Muscle layer of duodenum (tissue), 2 donors: ENCODE results near the gene RPS19BP1.

Source experiments
- H3K27ac ChIP-seq: one replicate; pipeline ENCODE4 v1.7.0; 2013; ENCODE audit warnings: mild to moderate bottlenecking, low read length
- H3K27me3 ChIP-seq: one replicate; pipeline ENCODE4 v1.7.0; 2013; ENCODE audit warnings: low read depth, mild to moderate bottlenecking, control low read depth, low read length
- H3K36me3 ChIP-seq, 2 donors: one replicate each; pipeline ENCODE4 v1.7.0; 2013; ENCODE audit warnings: low read length in 2 of 2, control low read depth in 1 of 2, mild to moderate bottlenecking in 1 of 2; ENCODE audit not compliant: insufficient read depth in 2 of 2, control insufficient read depth in 1 of 2
- H3K4me1 ChIP-seq, 2 donors: one replicate each; pipeline ENCODE4 v1.7.0; 2013; ENCODE audit warnings: low read length in 2 of 2, mild to moderate bottlenecking in 2 of 2, control low read depth in 1 of 2, moderate library complexity in 1 of 2; ENCODE audit not compliant: insufficient read depth in 2 of 2, control insufficient read depth in 1 of 2
- H3K4me3 ChIP-seq, 2 donors: one replicate each; pipeline ENCODE4 v1.7.0; 2013; ENCODE audit warnings: low read length in 2 of 2, low read depth in 1 of 2, mild to moderate bottlenecking in 1 of 2
- H3K9me3 ChIP-seq, 2 donors: one replicate each; pipeline ENCODE4 v1.7.0; 2013; ENCODE audit warnings: low read length in 2 of 2, control low read depth in 1 of 2, mild to moderate bottlenecking in 1 of 2; ENCODE audit not compliant: control insufficient read depth in 1 of 2
- donor health status: healthy.

RPS19BP1 gene

GRCh38 chr22:39558254-39558727, 25.7 kb upstream of the RPS19BP1 start:
- Histone ChIP-seq H3K27ac (no peak overlapping the region), H3K4me3 (peak overlapping the region in 1 of 2 donors; percentile 6), H3K27me3 (peaks cover 31% of the 10 kb centered on the region), H3K9me3 (no peaks in the 10 kb centered on the region), H3K4me1 (peaks cover 0 to 7% of the 10 kb centered on the region in 2 donors), H3K36me3 (no peaks in the 10 kb centered on the region)

- H3K9me3 ChIP-seq = no peaks in the 10 kb centered on the region
- H3K27me3 ChIP-seq = peaks cover 37% of the 10 kb centered on the region
- H3K4me1 ChIP-seq = peaks cover 0 to 7% of the 10 kb centered on the region in 2 donors
- no peaks in the 10 kb centered on the region for H3K36me3 ChIP-seq
- H3K27ac ChIP-seq = no peak overlapping the region
- H3K4me3 ChIP-seq = peak overlapping the region in 1 of 2 donors; percentile 34
These were observed 24.7 kb upstream of the RPS19BP1 start for GRCh38 chr22:39556970-39557841.

- no peak overlapping the region for H3K4me3 ChIP-seq
- no peaks in the 10 kb centered on the region for H3K9me3 ChIP-seq
- H3K27me3 ChIP-seq = peaks cover 30% of the 10 kb centered on the region
- H3K4me1 ChIP-seq = peaks cover 0 to 7% of the 10 kb centered on the region in 2 donors
- no peak overlapping the region for H3K27ac ChIP-seq
- no peaks in the 10 kb centered on the region for H3K36me3 ChIP-seq
These were observed 21.6 kb upstream of the RPS19BP1 start for GRCh38 chr22:39554151-39554550.

- H3K36me3 ChIP-seq = no peaks in the 10 kb centered on the region
- no peak overlapping the region for H3K27ac ChIP-seq
- H3K4me3 ChIP-seq = no peak overlapping the region
- peaks cover 0 to 5% of the 10 kb centered on the region in 2 donors for H3K4me1 ChIP-seq
- peaks cover 23% of the 10 kb centered on the region for H3K27me3 ChIP-seq
- H3K9me3 ChIP-seq = no peaks in the 10 kb centered on the region
These were observed 20.9 kb upstream of the RPS19BP1 start for GRCh38 chr22:39553429-39553828.

GRCh38 chr22:39547587-39547947, 15.0 kb upstream of the RPS19BP1 start:
- H3K4me3 ChIP-seq = no peak overlapping the region
- H3K27ac ChIP-seq = no peak overlapping the region
- H3K27me3 ChIP-seq = peaks cover 12% of the 10 kb centered on the region

GRCh38 chr22:39546889-39547586, 14.5 kb upstream of the RPS19BP1 start:
- H3K27me3 ChIP-seq = peaks cover 8% of the 10 kb centered on the region
- H3K4me1 ChIP-seq = peaks cover 0 to 5% of the 10 kb centered on the region in 2 donors
- H3K9me3 ChIP-seq = no peaks in the 10 kb centered on the region
- H3K36me3 ChIP-seq = no peaks in the 10 kb centered on the region
- H3K4me3 ChIP-seq = no peak overlapping the region
- H3K27ac ChIP-seq = no peak overlapping the region

More at GRCh38 chr22:39547587-39547947, 15.0 kb upstream of the RPS19BP1 start:
- Histone ChIP-seq H3K4me1 (peaks cover 0 to 5% of the 10 kb centered on the region in 2 donors), H3K36me3 (no peaks in the 10 kb centered on the region), H3K9me3 (no peaks in the 10 kb centered on the region)

GRCh38 chr22:39545386-39546365, 13.1 kb upstream of the RPS19BP1 start:
- Histone ChIP-seq H3K27ac (no peak overlapping the region), H3K4me3 (no peak overlapping the region), H3K9me3 (no peaks in the 10 kb centered on the region), H3K4me1 (peaks cover 0 to 5% of the 10 kb centered on the region in 2 donors), H3K36me3 (no peaks in the 10 kb centered on the region), H3K27me3 (peaks cover 8% of the 10 kb centered on the region)

GRCh38 chr22:39543095-39543494, 10.5 kb upstream of the RPS19BP1 start:
- no peak overlapping the region for H3K27ac ChIP-seq
- peaks cover 4% of the 10 kb centered on the region for H3K27me3 ChIP-seq
- no peaks in the 10 kb centered on the region for H3K36me3 ChIP-seq
- no peak overlapping the region for H3K4me3 ChIP-seq
- H3K9me3 ChIP-seq = no peaks in the 10 kb centered on the region
- H3K4me1 ChIP-seq = peaks cover 0 to 5% of the 10 kb centered on the region in 2 donors

GRCh38 chr22:39537975-39538374, 5.4 kb upstream of the RPS19BP1 start:
- no peaks in the 10 kb centered on the region for H3K27me3 ChIP-seq
- no peaks in the 10 kb centered on the region for H3K9me3 ChIP-seq

GRCh38 chr22:39536711-39537110, 4.2 kb upstream of the RPS19BP1 start:
- no peak overlapping the region for H3K27ac ChIP-seq
- no peaks in the 10 kb centered on the region for H3K9me3 ChIP-seq
- H3K27me3 ChIP-seq = no peaks in the 10 kb centered on the region
- H3K4me3 ChIP-seq = no peak overlapping the region
- H3K36me3 ChIP-seq = no peaks in the 10 kb centered on the region
- peaks cover 0 to 16% of the 10 kb centered on the region in 2 donors for H3K4me1 ChIP-seq

More at GRCh38 chr22:39537975-39538374, 5.4 kb upstream of the RPS19BP1 start:
- Histone ChIP-seq H3K36me3 (no peaks in the 10 kb centered on the region), H3K4me1 (peaks cover 0 to 10% of the 10 kb centered on the region in 2 donors), H3K27ac (no peak overlapping the region), H3K4me3 (no peak overlapping the region)
